Measurements from ENCODE around the gene WDR6. TPM values are rescaled to one million over a fixed set of nuclear protein-coding genes. Genes with fewer than 3 reads are reported as not detected.
A peak's percentile ranks its signal among the peaks of the same experiment; 100 is the strongest.

Gene WDR6
- total RNA-seq, 1 experiment from 2014 or later = 213 TPM

GRCh38 chr3:49017971-49018706 lies 10.9 kb downstream of the WDR6 start, which contains the start of gene DALRD3 (continued):
- TF ChIP-seq STAT6 (CRISPR knock-in tag; conservative IDR thresholded peaks at IDR 0.05; ENCODE audit: low read depth) (0 out of 2 replicates have a peak, but pooled peaks have one; percentile 74), CREB1 (CRISPR knock-in tag; IDR thresholded peaks at IDR 0.05) (no peak), NFE2L1 (CRISPR knock-in tag; IDR thresholded peaks at IDR 0.05) (peak; percentile 51; the same call in 1 of the 2 replicates), ZNF671 (CRISPR knock-in tag; IDR thresholded peaks at IDR 0.05) (no peak), FOXJ3 (CRISPR knock-in tag; IDR thresholded peaks at IDR 0.05; ENCODE audit: borderline replicate concordance) (no peak), HMGA2 (CRISPR knock-in tag; IDR thresholded peaks at IDR 0.05) (no peak), KAT7 (CRISPR knock-in tag; IDR thresholded peaks at IDR 0.05; ENCODE audit: borderline replicate concordance) (peak; percentile 88; the same call in 1 of the 2 replicates), NFYB (CRISPR knock-in tag; conservative IDR thresholded peaks at IDR 0.05; ENCODE audit: low read depth) (no peak), PRDM15 (CRISPR knock-in tag; IDR thresholded peaks at IDR 0.05) (no peak), ZNF232 (CRISPR knock-in tag; IDR thresholded peaks at IDR 0.05) (peak; percentile 49; the same call in 1 of the 2 replicates), ZSCAN18 (CRISPR knock-in tag; IDR thresholded peaks at IDR 0.05) (no peak), CREM (CRISPR knock-in tag; IDR thresholded peaks at IDR 0.05) (peak; percentile 73; the same call in 1 of the 2 replicates), NR3C1 (CRISPR knock-in tag; conservative IDR thresholded peaks at IDR 0.05; ENCODE audit: low read depth) (0 out of 2 replicates have a peak, but pooled peaks have one; percentile 17), IRF1 (CRISPR knock-in tag; IDR thresholded peaks at IDR 0.05) (no peak), E2F4 (CRISPR knock-in tag; IDR thresholded peaks at IDR 0.05; ENCODE audit: borderline replicate concordance, low read depth) (no peak), ZNF138 (CRISPR knock-in tag; conservative IDR thresholded peaks at IDR 0.05) (peak; percentile 83; the same call in 1 of the 2 replicates), PREB (CRISPR knock-in tag; IDR thresholded peaks at IDR 0.05; ENCODE audit: borderline replicate concordance) (peak; percentile 44; the same call in 1 of the 2 replicates), EMX1 (CRISPR knock-in tag; IDR thresholded peaks at IDR 0.05) (no peak), ZNF396 (CRISPR knock-in tag; IDR thresholded peaks at IDR 0.05; ENCODE audit: borderline replicate concordance) (no peak), SOX15 (CRISPR knock-in tag; IDR thresholded peaks at IDR 0.05) (no peak), NFATC4 (CRISPR knock-in tag; IDR thresholded peaks at IDR 0.05) (no peak), ZNF532 (CRISPR knock-in tag; IDR thresholded peaks at IDR 0.05; ENCODE audit: borderline replicate concordance) (no peak), JUN (CRISPR knock-in tag; IDR thresholded peaks at IDR 0.05) (no peak), CBFB (CRISPR knock-in tag; IDR thresholded peaks at IDR 0.05; ENCODE audit: low read depth) (no peak)
